ENCODE results near the gene PTPRM. TPM values are rescaled to one million over a fixed set of nuclear protein-coding genes. Genes with fewer than 3 reads are reported as not detected.

PTPRM gene
- total RNA-seq, 1 experiment from 2014 or later = 1.6 TPM

- Histone ChIP-seq H3K27ac (ENCODE audit: low read length) (no peak overlapping the region), H3K4me3 (ENCODE audit: low read depth in 2 of 2, low read length in 2 of 2) (no peak overlapping the region), H3K9me3 (ENCODE audit: control insufficient read depth, insufficient read depth, low read depth, low read length) (no peaks in the 10 kb centered on the region), H3K4me1 (ENCODE audit: control insufficient read depth, insufficient read depth, low read length) (no peaks in the 10 kb centered on the region), H3K27me3 (ENCODE audit: control insufficient read depth, insufficient read depth, low read length) (no peaks in the 10 kb centered on the region), H3K36me3 (ENCODE audit: control insufficient read depth, insufficient read depth, low read length) (no peaks in the 10 kb centered on the region)
- TF ChIP-seq SIN3A (IDR thresholded peaks at IDR 0.05; ENCODE audit: borderline replicate concordance, insufficient read depth, low read depth, low read length) (no peak), POLR2AphosphoS5 (IDR thresholded peaks at IDR 0.05; ENCODE audit: low read depth, low read length) (no peak), CTCF (IDR thresholded peaks at IDR 0.05) (no peak), TCF7L2 (IDR thresholded peaks at IDR 0.05; ENCODE audit: low read depth, low read length) (no peak), REST (IDR thresholded peaks at IDR 0.05; ENCODE audit: insufficient read depth in 1 of 2, low read depth in 2 of 2, low read length in 1 of 2) (no peak)
- no TSS peak for BruUV-seq (replicated peaks)
- in situ Hi-C loops (cut with HindIII; ENCODE audit: low pct_unique_long_range_greater_than_20kb, low sequenced_read_pairs) = no loop called here
- CTCF ChIA-PET = no interaction called here
- ATAC-seq = no peak
- DNase-seq (ENCODE audit: low read depth, low spot score) = no peak
- POLR2A ChIA-PET = no interaction called here
- intact Hi-C loops (cut with micrococcal nuclease; ENCODE audit: unreplicated experiment) = no loop called here
These were observed 208.0 kb downstream of the PTPRM start for GRCh38 chr18:7775128-7775527.

DNA sequence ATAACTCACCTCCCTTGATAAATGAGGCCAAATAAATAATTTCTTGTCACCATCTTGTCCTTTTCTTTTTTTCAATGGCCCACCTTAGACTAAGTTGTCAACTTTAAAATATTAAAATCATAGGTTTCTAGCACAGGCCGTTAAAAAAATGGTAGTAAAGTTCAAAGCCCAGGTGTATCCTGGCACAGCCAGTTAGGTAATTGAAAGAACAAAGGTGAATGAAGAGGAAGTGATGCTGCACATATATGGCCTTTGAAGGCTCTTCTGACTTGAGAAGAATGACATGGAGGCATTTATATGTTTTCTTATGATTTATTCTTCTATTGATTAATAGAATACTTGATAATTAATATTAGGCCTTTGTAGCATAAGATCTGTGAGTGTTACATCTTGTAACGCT is 208.7 kb downstream of the PTPRM start:
- H3K4me3 ChIP-seq (ENCODE audit: low read depth in 2 of 2, low read length in 2 of 2) = no peak overlapping the region
- H3K9me3 ChIP-seq (ENCODE audit: control insufficient read depth, insufficient read depth, low read depth, low read length) = no peaks in the 10 kb centered on the region
- ChIA-PET POLR2A (no interaction called here), CTCF (no interaction called here)
- no TSS peak for BruUV-seq (replicated peaks)
- no peak for ATAC-seq
- in situ Hi-C loops (cut with HindIII; ENCODE audit: low pct_unique_long_range_greater_than_20kb, low sequenced_read_pairs) (no loop called here), intact Hi-C loops (cut with micrococcal nuclease; ENCODE audit: unreplicated experiment) (no loop called here)
- H3K27ac ChIP-seq (ENCODE audit: low read length) = no peak overlapping the region
- no peaks in the 10 kb centered on the region for H3K27me3 ChIP-seq (ENCODE audit: control insufficient read depth, insufficient read depth, low read length)
- no peaks in the 10 kb centered on the region for H3K36me3 ChIP-seq (ENCODE audit: control insufficient read depth, insufficient read depth, low read length)
- DNase-seq (ENCODE audit: low read depth, low spot score) = no peak
- no peaks in the 10 kb centered on the region for H3K4me1 ChIP-seq (ENCODE audit: control insufficient read depth, insufficient read depth, low read length)
- TF ChIP-seq TCF7L2 (IDR thresholded peaks at IDR 0.05; ENCODE audit: low read depth, low read length) = no peak
- no peak for TF ChIP-seq CTCF (IDR thresholded peaks at IDR 0.05)
- TF ChIP-seq POLR2AphosphoS5 (IDR thresholded peaks at IDR 0.05; ENCODE audit: low read depth, low read length) = no peak
- TF ChIP-seq SIN3A (IDR thresholded peaks at IDR 0.05; ENCODE audit: borderline replicate concordance, insufficient read depth, low read depth, low read length) = no peak
- TF ChIP-seq REST (IDR thresholded peaks at IDR 0.05; ENCODE audit: insufficient read depth in 1 of 2, low read depth in 2 of 2, low read length in 1 of 2) = no peak

All from Panc1 (cell line).